ENCODE results near the gene TCF12.

Gene TCF12

GRCh38 chr15:56963126-56963525 is 44.7 kb downstream of the TCF12 start:
- DNase-seq (ENCODE audit: low spot score) = no peak
- Histone ChIP-seq H3K27ac (replicated peaks; ENCODE audit: low read length) (no peak overlapping the region), H3K4me2 (ENCODE audit: insufficient read depth, low read length, poor library complexity, severe bottlenecking) (no peak overlapping the region)

GRCh38 chr15:56963710-56964109 is 45.3 kb downstream of the TCF12 start:
- peaks cover 12 to 15% of the 10 kb centered on the region in 2 donors for H3K4me1 ChIP-seq (ENCODE audit: control insufficient read depth in 2 of 2, insufficient read depth in 1 of 2, low read depth in 1 of 2, low read length in 2 of 2)
- H4K8ac ChIP-seq (ENCODE audit: low read depth, low read length) = no peak overlapping the region
- no peak overlapping the region for H2AK5ac ChIP-seq (ENCODE audit: low read depth, low read length)
- no peak overlapping the region for H4K91ac ChIP-seq (ENCODE audit: low read depth, low read length, poor library complexity)
- no CpG with 5 or more reads among the region's 4 CpGs for WGBS, 2 donors (ENCODE audit: extremely low coverage in 2 of 2, insufficient read length in 2 of 2, insufficient replicate concordance in 1 of 2)
- no peak overlapping the region for H2BK5ac ChIP-seq (ENCODE audit: low read length)
- no peak overlapping the region for H3K23ac ChIP-seq (ENCODE audit: low read depth, low read length, poor library complexity)
- no peak overlapping the region for H3K18ac ChIP-seq (ENCODE audit: low read length)
- H2BK15ac ChIP-seq (ENCODE audit: low read length) = no peak overlapping the region
- no peak overlapping the region for H3K4me2 ChIP-seq (ENCODE audit: insufficient read depth, low read length, poor library complexity, severe bottlenecking)
- H3K4me3 ChIP-seq (ENCODE audit: low read length in 2 of 2) = no peak overlapping the region
- H3K79me1 ChIP-seq (ENCODE audit: low read depth, low read length) = no peaks in the 10 kb centered on the region
- no peak overlapping the region for H3K14ac ChIP-seq (ENCODE audit: low read length)
- no peaks in the 10 kb centered on the region for H3K9me3 ChIP-seq (replicated peaks in 1 of 2; ENCODE audit: control insufficient read depth in 2 of 2, insufficient read depth in 1 of 2, low read depth in 1 of 2, low read length in 2 of 2)
- H3K4ac ChIP-seq (ENCODE audit: low read length) = no peak overlapping the region
- no peaks in the 10 kb centered on the region for H3K36me3 ChIP-seq (replicated peaks in 1 of 2; ENCODE audit: control insufficient read depth in 2 of 2, insufficient read depth in 2 of 2, low read length in 2 of 2)
- no peak for DNase-seq (ENCODE audit: low spot score)
- no peak overlapping the region for H3K9ac ChIP-seq (ENCODE audit: low read depth, low read length, poor library complexity)
- no peaks in the 10 kb centered on the region for H3K27me3 ChIP-seq (ENCODE audit: control insufficient read depth in 3 of 3, insufficient read depth in 3 of 3, low read depth in 1 of 3, low read length in 3 of 3)
- H2BK120ac ChIP-seq (ENCODE audit: low read depth, low read length) = no peak overlapping the region
- no peak overlapping the region for H2AFZ ChIP-seq (ENCODE audit: low read length)
- H3K27ac ChIP-seq (replicated peaks; ENCODE audit: low read length) = no peak overlapping the region
- no peak overlapping the region for H2BK12ac ChIP-seq (ENCODE audit: low read length)

More at GRCh38 chr15:56963126-56963525, 44.7 kb downstream of the TCF12 start:
- H4K91ac ChIP-seq (ENCODE audit: low read depth, low read length, poor library complexity) = no peak overlapping the region
- H3K18ac ChIP-seq (ENCODE audit: low read length) = no peak overlapping the region
- no peak overlapping the region for H2AK5ac ChIP-seq (ENCODE audit: low read depth, low read length)
- H2BK120ac ChIP-seq (ENCODE audit: low read depth, low read length) = no peak overlapping the region
- H3K4me3 ChIP-seq (ENCODE audit: low read length in 2 of 2) = no peak overlapping the region
- peaks cover 13 to 15% of the 10 kb centered on the region in 2 donors for H3K4me1 ChIP-seq (ENCODE audit: control insufficient read depth in 2 of 2, insufficient read depth in 1 of 2, low read depth in 1 of 2, low read length in 2 of 2)
- no peaks in the 10 kb centered on the region for H3K27me3 ChIP-seq (ENCODE audit: control insufficient read depth in 3 of 3, insufficient read depth in 3 of 3, low read depth in 1 of 3, low read length in 3 of 3)
- no peak overlapping the region for H3K23ac ChIP-seq (ENCODE audit: low read depth, low read length, poor library complexity)
- H3K36me3 ChIP-seq (replicated peaks in 1 of 2; ENCODE audit: control insufficient read depth in 2 of 2, insufficient read depth in 2 of 2, low read length in 2 of 2) = no peaks in the 10 kb centered on the region
- H3K79me1 ChIP-seq (ENCODE audit: low read depth, low read length) = no peaks in the 10 kb centered on the region
- no peak overlapping the region for H2BK15ac ChIP-seq (ENCODE audit: low read length)
- no peaks in the 10 kb centered on the region for H3K9me3 ChIP-seq (replicated peaks in 1 of 2; ENCODE audit: control insufficient read depth in 2 of 2, insufficient read depth in 1 of 2, low read depth in 1 of 2, low read length in 2 of 2)
- no peak overlapping the region for H4K8ac ChIP-seq (ENCODE audit: low read depth, low read length)
- WGBS, 2 donors (ENCODE audit: extremely low coverage in 2 of 2, insufficient read length in 2 of 2, insufficient replicate concordance in 1 of 2) = no CpG with 5 or more reads among the region's 2 CpGs
- no peak overlapping the region for H2BK12ac ChIP-seq (ENCODE audit: low read length)
- H3K14ac ChIP-seq (ENCODE audit: low read length) = no peak overlapping the region
- no peak overlapping the region for H3K4ac ChIP-seq (ENCODE audit: low read length)
- no peak overlapping the region for H2AFZ ChIP-seq (ENCODE audit: low read length)
- no peak overlapping the region for H3K9ac ChIP-seq (ENCODE audit: low read depth, low read length, poor library complexity)
- no peak overlapping the region for H2BK5ac ChIP-seq (ENCODE audit: low read length)

- no peak overlapping the region for H2BK120ac ChIP-seq (ENCODE audit: low read depth, low read length)
- H2AFZ ChIP-seq (ENCODE audit: low read length) = no peak overlapping the region
- no peaks in the 10 kb centered on the region for H3K27me3 ChIP-seq (ENCODE audit: control insufficient read depth in 3 of 3, insufficient read depth in 3 of 3, low read depth in 1 of 3, low read length in 3 of 3)
- no peak overlapping the region for H2BK12ac ChIP-seq (ENCODE audit: low read length)
- no peak overlapping the region for H3K23ac ChIP-seq (ENCODE audit: low read depth, low read length, poor library complexity)
- H3K18ac ChIP-seq (ENCODE audit: low read length) = no peak overlapping the region
- H3K4me3 ChIP-seq (ENCODE audit: low read length in 2 of 2) = no peak overlapping the region
- no peaks in the 10 kb centered on the region for H3K36me3 ChIP-seq (replicated peaks in 1 of 2; ENCODE audit: control insufficient read depth in 2 of 2, insufficient read depth in 2 of 2, low read length in 2 of 2)
- H4K91ac ChIP-seq (ENCODE audit: low read depth, low read length, poor library complexity) = no peak overlapping the region
- no peak for DNase-seq (ENCODE audit: low spot score)
- no CpG with 5 or more reads among the region's 1 CpG for WGBS, 2 donors (ENCODE audit: extremely low coverage in 2 of 2, insufficient read length in 2 of 2, insufficient replicate concordance in 1 of 2)
- H4K8ac ChIP-seq (ENCODE audit: low read depth, low read length) = no peak overlapping the region
- H3K4ac ChIP-seq (ENCODE audit: low read length) = no peak overlapping the region
- H3K4me1 ChIP-seq (ENCODE audit: control insufficient read depth in 2 of 2, insufficient read depth in 1 of 2, low read depth in 1 of 2, low read length in 2 of 2) = peaks cover 12 to 16% of the 10 kb centered on the region in 2 donors
- H3K27ac ChIP-seq (replicated peaks; ENCODE audit: low read length) = no peak overlapping the region
- H3K9me3 ChIP-seq (replicated peaks in 1 of 2; ENCODE audit: control insufficient read depth in 2 of 2, insufficient read depth in 1 of 2, low read depth in 1 of 2, low read length in 2 of 2) = no peaks in the 10 kb centered on the region
- no peak overlapping the region for H2AK5ac ChIP-seq (ENCODE audit: low read depth, low read length)
- H3K14ac ChIP-seq (ENCODE audit: low read length) = no peak overlapping the region
- no peak overlapping the region for H2BK5ac ChIP-seq (ENCODE audit: low read length)
- no peak overlapping the region for H3K4me2 ChIP-seq (ENCODE audit: insufficient read depth, low read length, poor library complexity, severe bottlenecking)
- H3K9ac ChIP-seq (ENCODE audit: low read depth, low read length, poor library complexity) = no peak overlapping the region
- H2BK15ac ChIP-seq (ENCODE audit: low read length) = no peak overlapping the region
- H3K79me1 ChIP-seq (ENCODE audit: low read depth, low read length) = no peaks in the 10 kb centered on the region
Observed at GRCh38 chr15:56964182-56964581, 45.7 kb downstream of the TCF12 start.

- no peak overlapping the region for H2BK5ac ChIP-seq (ENCODE audit: low read length)
- H3K79me1 ChIP-seq (ENCODE audit: low read depth, low read length) = no peaks in the 10 kb centered on the region
- no peak overlapping the region for H3K18ac ChIP-seq (ENCODE audit: low read length)
- H3K27ac ChIP-seq (replicated peaks; ENCODE audit: low read length) = no peak overlapping the region
- H2BK15ac ChIP-seq (ENCODE audit: low read length) = no peak overlapping the region
- H3K4ac ChIP-seq (ENCODE audit: low read length) = no peak overlapping the region
- no peak overlapping the region for H3K23ac ChIP-seq (ENCODE audit: low read depth, low read length, poor library complexity)
- no peak for DNase-seq (ENCODE audit: low spot score)
- no peak overlapping the region for H4K91ac ChIP-seq (ENCODE audit: low read depth, low read length, poor library complexity)
- H3K4me2 ChIP-seq (ENCODE audit: insufficient read depth, low read length, poor library complexity, severe bottlenecking) = no peak overlapping the region
- no peak overlapping the region for H3K14ac ChIP-seq (ENCODE audit: low read length)
- H3K36me3 ChIP-seq (replicated peaks in 1 of 2; ENCODE audit: control insufficient read depth in 2 of 2, insufficient read depth in 2 of 2, low read length in 2 of 2) = no peaks in the 10 kb centered on the region
- no peak overlapping the region for H3K4me3 ChIP-seq (ENCODE audit: low read length in 2 of 2)
- H3K9me3 ChIP-seq (replicated peaks in 1 of 2; ENCODE audit: control insufficient read depth in 2 of 2, insufficient read depth in 1 of 2, low read depth in 1 of 2, low read length in 2 of 2) = no peaks in the 10 kb centered on the region
- no peak overlapping the region for H2BK120ac ChIP-seq (ENCODE audit: low read depth, low read length)
- WGBS, 2 donors (ENCODE audit: extremely low coverage in 2 of 2, insufficient read length in 2 of 2, insufficient replicate concordance in 1 of 2) = no CpG with 5 or more reads among the region's 1 CpG
- H2AK5ac ChIP-seq (ENCODE audit: low read depth, low read length) = no peak overlapping the region
- no peaks in the 10 kb centered on the region for H3K27me3 ChIP-seq (ENCODE audit: control insufficient read depth in 3 of 3, insufficient read depth in 3 of 3, low read depth in 1 of 3, low read length in 3 of 3)
- H2AFZ ChIP-seq (ENCODE audit: low read length) = no peak overlapping the region
- no peak overlapping the region for H2BK12ac ChIP-seq (ENCODE audit: low read length)
- peaks cover 12 to 14% of the 10 kb centered on the region in 2 donors for H3K4me1 ChIP-seq (ENCODE audit: control insufficient read depth in 2 of 2, insufficient read depth in 1 of 2, low read depth in 1 of 2, low read length in 2 of 2)
- no peak overlapping the region for H3K9ac ChIP-seq (ENCODE audit: low read depth, low read length, poor library complexity)
- no peak overlapping the region for H4K8ac ChIP-seq (ENCODE audit: low read depth, low read length)
Observed at GRCh38 chr15:56965231-56966013, 47.0 kb downstream of the TCF12 start.

Data from neuronal stem cell (in vitro differentiated cells).